GM19238 (cell line): ENCODE data around the gene GUCA2A.

Experiments
- DNase-seq: peaks from one replicate; pipeline ENCODE4 v3.0.0; 2011; ENCODE audit warnings: low spot score; ENCODE audit not compliant: insufficient read length

The GUCA2A gene

GRCh38 chr1:42155362-42155761, 9.2 kb downstream of the GUCA2A start:
- DNase-seq = no peak

- no peak for DNase-seq
Measured at GRCh38 chr1:42154685-42155084, 9.9 kb downstream of the GUCA2A start.

GRCh38 chr1:42153624-42154023, 10.9 kb downstream of the GUCA2A start:
- no peak for DNase-seq

GRCh38 chr1:42152907-42153600, 11.5 kb downstream of the GUCA2A start, which contains the start of gene GUCA2B:
Gene GUCA2B (plus strand): TSS chr1:42153410. CDS start chr1:42153451, 41 bp downstream.
- no peak for DNase-seq

- no peak for DNase-seq
Measured at GRCh38 chr1:42152119-42152518, 12.4 kb downstream of the GUCA2A start.

GRCh38 chr1:42150651-42151050, 13.9 kb downstream of the GUCA2A start:
- DNase-seq = no peak

- DNase-seq = no peak
Measured at GRCh38 chr1:42148166-42148565, 16.4 kb downstream of the GUCA2A start.

GRCh38 chr1:42146626-42147320, 17.8 kb downstream of the GUCA2A start:
- peak; percentile 66 for DNase-seq

- DNase-seq = no peak
Measured at GRCh38 chr1:42145764-42146625, 18.6 kb downstream of the GUCA2A start.

- no peak for DNase-seq
Measured at GRCh38 chr1:42145389-42145716, 19.2 kb downstream of the GUCA2A start.

GRCh38 chr1:42144711-42145388, 19.7 kb downstream of the GUCA2A start:
- DNase-seq = no peak

GRCh38 chr1:42143896-42144710, 20.4 kb downstream of the GUCA2A start:
- no peak for DNase-seq

GRCh38 chr1:42142894-42143675, 21.5 kb downstream of the GUCA2A start:
- DNase-seq = no peak

- DNase-seq = no peak
Measured at GRCh38 chr1:42141978-42142377, 22.6 kb downstream of the GUCA2A start.

- DNase-seq = no peak
Measured at GRCh38 chr1:42140191-42140590, 24.4 kb downstream of the GUCA2A start.

GRCh38 chr1:42139444-42139843, 25.1 kb downstream of the GUCA2A start:
- DNase-seq = no peak

- no peak for DNase-seq
Measured at GRCh38 chr1:42138586-42138985, 26.0 kb downstream of the GUCA2A start.

- DNase-seq = no peak
Measured at GRCh38 chr1:42137766-42138165, 26.8 kb downstream of the GUCA2A start.

GRCh38 chr1:42136466-42136865, 28.1 kb downstream of the GUCA2A start:
- no peak for DNase-seq

GRCh38 chr1:42135426-42135825, 29.1 kb downstream of the GUCA2A start:
- no peak for DNase-seq
